ES-I3 (cell line): ENCODE data around the gene TSPAN18.

Experiments
- H3K36me3 ChIP-seq: 2 replicates; pipeline ENCODE4 v1.6.1; 2013; ENCODE audit warnings: mild to moderate bottlenecking, low read length, control low read depth, moderate library complexity; ENCODE audit not compliant: insufficient read depth
- H3K4me1 ChIP-seq: 2 replicates; pipeline ENCODE4 v1.6.1; 2013; ENCODE audit warnings: mild to moderate bottlenecking, control low read depth, low read length; ENCODE audit not compliant: insufficient read depth
- H3K9ac ChIP-seq: 2 replicates; pipeline ENCODE4 v1.6.1; 2013; ENCODE audit warnings: low read depth, mild to moderate bottlenecking, low read length, moderate library complexity
- H3K9me3 ChIP-seq: 2 replicates; pipeline ENCODE4 v1.6.1; 2013; ENCODE audit warnings: mild to moderate bottlenecking, low read length, moderate library complexity; ENCODE audit not compliant: control insufficient read depth, insufficient read depth

TSPAN18 gene

GRCh38 chr11:44725016-44725685 lies 1.6 kb upstream of the TSPAN18 start:
- no peak overlapping the region for H3K9ac ChIP-seq
- H3K4me1 ChIP-seq: peaks cover 47% of the 10 kb centered on the region
- no peaks in the 10 kb centered on the region for H3K9me3 ChIP-seq
- no peaks in the 10 kb centered on the region for H3K36me3 ChIP-seq

DNA sequence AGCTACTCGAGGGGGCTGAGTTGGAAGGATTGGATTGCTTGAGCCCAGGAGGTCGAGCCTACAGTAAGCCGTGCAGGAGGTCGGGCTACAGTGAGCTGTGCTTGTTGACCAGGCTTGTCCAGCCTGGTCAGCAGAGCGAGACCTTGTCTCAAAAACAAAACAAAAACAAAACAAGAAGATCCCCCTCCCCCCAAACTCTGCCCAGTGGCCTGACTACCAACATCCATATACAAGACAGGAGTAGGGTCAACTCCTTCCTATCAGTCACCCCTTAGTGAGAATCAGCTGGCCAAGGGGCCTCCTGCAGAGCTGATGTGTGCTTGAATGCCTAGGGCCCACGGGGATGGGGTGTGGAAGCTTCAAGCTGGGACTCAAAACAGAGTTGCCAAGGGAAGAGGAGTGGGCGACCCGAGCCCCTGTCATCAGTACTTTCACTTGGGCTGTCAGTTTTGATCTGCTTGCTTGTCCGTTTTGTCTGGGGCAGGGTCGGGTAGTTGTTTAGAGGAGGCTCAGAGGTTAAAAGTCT lies 942 bp upstream of the TSPAN18 start:
- H3K9ac ChIP-seq: peak overlapping the region; percentile 81; the same call in 1 of the 2 replicates
- H3K9me3 ChIP-seq: no peaks in the 10 kb centered on the region
- no peaks in the 10 kb centered on the region for H3K36me3 ChIP-seq
- peaks cover 48% of the 10 kb centered on the region for H3K4me1 ChIP-seq

DNA sequence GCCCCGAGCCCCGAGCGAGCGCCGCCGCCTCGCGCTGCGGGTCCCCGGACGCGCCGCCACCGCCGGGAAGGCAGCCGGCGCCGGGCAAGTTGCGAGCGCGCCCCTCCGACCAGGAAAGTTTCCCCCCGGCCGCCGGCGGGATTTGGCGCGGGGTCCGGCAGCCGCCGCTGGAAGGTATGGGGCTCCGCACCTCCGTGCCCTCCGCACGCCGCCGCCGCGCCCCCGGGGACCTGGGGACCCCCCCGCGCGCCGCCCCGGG lies 281 bp downstream of the TSPAN18 start:
- Histone ChIP-seq H3K9ac (peak overlapping the region; percentile 71; the same call in 1 of the 2 replicates), H3K4me1 (peaks cover 40% of the 10 kb centered on the region), H3K36me3 (no peaks in the 10 kb centered on the region), H3K9me3 (no peaks in the 10 kb centered on the region)

DNA sequence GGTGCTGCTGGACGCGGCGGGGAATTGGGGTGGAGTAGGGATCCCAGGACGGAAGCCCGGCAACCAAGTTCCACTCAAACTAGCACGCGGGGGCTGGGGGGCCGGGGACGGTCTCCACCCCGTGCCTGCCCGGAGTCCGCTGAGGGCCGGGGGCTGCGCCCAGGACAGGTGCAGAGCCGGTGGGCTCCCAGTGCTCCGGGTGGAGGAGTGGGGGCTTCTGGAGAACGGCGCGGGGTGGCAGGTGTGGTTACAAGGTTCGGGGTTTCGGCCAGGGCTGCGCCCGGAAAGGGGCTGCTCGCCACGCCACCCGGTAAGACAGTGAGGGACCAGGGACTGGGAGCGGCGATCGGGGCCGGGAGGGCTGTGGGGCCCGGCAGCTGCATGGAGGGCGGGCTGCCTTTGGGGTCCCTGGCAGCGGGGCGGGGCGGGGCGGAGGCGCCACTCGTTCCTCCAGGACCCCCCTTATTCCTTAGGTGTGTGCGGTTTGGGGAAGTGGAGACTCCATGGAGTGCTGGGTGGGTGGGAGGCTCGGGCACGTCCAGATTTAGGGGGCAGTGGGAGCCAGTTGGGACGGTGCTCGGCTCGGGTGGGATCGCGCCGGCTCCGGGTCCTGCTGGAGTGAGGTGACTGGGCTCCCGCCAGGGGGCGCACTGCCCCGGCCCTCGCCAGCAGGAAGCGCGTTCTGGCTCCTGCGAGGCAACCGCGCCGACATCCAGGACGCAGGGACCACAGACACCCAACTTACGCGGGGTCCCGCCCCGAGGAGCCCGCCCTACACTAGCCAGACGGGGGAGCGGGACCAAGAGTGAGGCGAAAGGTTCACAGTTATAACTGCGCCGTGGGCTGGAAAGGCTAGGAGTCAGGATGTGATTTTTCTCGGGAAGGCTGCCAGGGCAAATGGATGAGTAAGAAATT lies 868 bp downstream of the TSPAN18 start:
- no peaks in the 10 kb centered on the region for H3K36me3 ChIP-seq
- peak overlapping the region; percentile 71 for H3K9ac ChIP-seq
- peaks cover 40% of the 10 kb centered on the region for H3K4me1 ChIP-seq
- H3K9me3 ChIP-seq: no peaks in the 10 kb centered on the region

DNA sequence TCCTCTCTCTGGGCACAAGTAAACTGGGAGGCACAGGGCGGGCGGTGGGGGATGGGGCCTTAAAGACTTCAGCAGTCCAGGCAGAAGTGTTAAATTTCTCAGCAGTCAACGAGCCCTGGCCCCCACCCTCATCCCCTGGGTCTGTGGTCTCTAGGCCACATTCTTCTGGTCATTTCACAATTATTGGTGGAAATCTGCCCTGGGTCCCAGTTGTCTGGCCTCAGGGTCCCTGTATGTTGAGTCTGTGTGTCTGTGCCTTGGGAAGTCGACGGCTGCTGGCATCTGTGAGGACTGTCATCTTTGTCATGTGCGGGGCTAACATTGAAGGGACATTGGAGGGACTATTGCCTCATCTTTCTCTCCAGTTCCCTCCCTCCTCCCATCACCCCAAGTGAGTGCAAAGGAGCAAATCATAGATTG lies 1.7 kb downstream of the TSPAN18 start:
- Histone ChIP-seq H3K9me3 (no peaks in the 10 kb centered on the region), H3K4me1 (peaks cover 43% of the 10 kb centered on the region), H3K9ac (peak overlapping the region; percentile 71; the same call in 1 of the 2 replicates), H3K36me3 (no peaks in the 10 kb centered on the region)

DNA sequence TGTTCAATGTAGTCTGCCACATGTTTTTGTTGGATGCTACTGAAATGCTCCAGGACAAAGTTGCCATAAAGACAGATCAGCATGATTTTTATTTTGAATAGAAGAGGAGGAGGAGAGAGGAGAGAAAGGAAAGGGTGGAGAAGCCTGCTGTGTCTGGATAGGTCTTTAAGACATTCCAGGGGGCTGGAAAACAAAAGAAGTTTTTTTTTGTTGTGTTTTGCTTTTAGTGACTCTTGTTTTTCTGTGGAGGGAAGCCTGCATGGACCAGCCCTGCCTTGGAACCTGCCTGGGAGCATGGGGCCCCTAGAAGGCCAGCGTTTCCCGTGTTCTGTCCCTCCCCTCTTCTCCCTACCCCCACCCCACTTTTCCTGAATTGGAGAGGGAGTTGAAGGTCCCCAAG lies 2.3 kb downstream of the TSPAN18 start:
- Histone ChIP-seq H3K4me1 (peaks cover 45% of the 10 kb centered on the region), H3K36me3 (no peaks in the 10 kb centered on the region), H3K9me3 (no peaks in the 10 kb centered on the region), H3K9ac (no peak overlapping the region)

GRCh38 chr11:44729713-44730112 lies 3.0 kb downstream of the TSPAN18 start:
- no peak overlapping the region for H3K9ac ChIP-seq
- peaks cover 43% of the 10 kb centered on the region for H3K4me1 ChIP-seq
- no peaks in the 10 kb centered on the region for H3K36me3 ChIP-seq

GRCh38 chr11:44730775-44731174 lies 4.0 kb downstream of the TSPAN18 start:
- Histone ChIP-seq H3K36me3 (no peaks in the 10 kb centered on the region), H3K9ac (no peak overlapping the region), H3K9me3 (no peaks in the 10 kb centered on the region), H3K4me1 (peaks cover 36% of the 10 kb centered on the region)

More at GRCh38 chr11:44729713-44730112, 3.0 kb downstream of the TSPAN18 start:
- H3K9me3 ChIP-seq: no peaks in the 10 kb centered on the region

GRCh38 chr11:44731685-44732430 lies 5.1 kb downstream of the TSPAN18 start:
- no peaks in the 10 kb centered on the region for H3K36me3 ChIP-seq
- no peak overlapping the region for H3K9ac ChIP-seq
- no peaks in the 10 kb centered on the region for H3K9me3 ChIP-seq
- peaks cover 34% of the 10 kb centered on the region for H3K4me1 ChIP-seq

- no peak overlapping the region for H3K9ac ChIP-seq
- no peaks in the 10 kb centered on the region for H3K36me3 ChIP-seq
- no peaks in the 10 kb centered on the region for H3K9me3 ChIP-seq
- peaks cover 39% of the 10 kb centered on the region for H3K4me1 ChIP-seq
Measured at GRCh38 chr11:44732564-44732963, 5.8 kb downstream of the TSPAN18 start.

GRCh38 chr11:44733877-44734276 lies 7.1 kb downstream of the TSPAN18 start:
- Histone ChIP-seq H3K36me3 (no peaks in the 10 kb centered on the region), H3K9me3 (no peaks in the 10 kb centered on the region), H3K9ac (no peak overlapping the region), H3K4me1 (peaks cover 32% of the 10 kb centered on the region)

- no peak overlapping the region for H3K9ac ChIP-seq
- peaks cover 22% of the 10 kb centered on the region for H3K4me1 ChIP-seq
- no peaks in the 10 kb centered on the region for H3K9me3 ChIP-seq
- no peaks in the 10 kb centered on the region for H3K36me3 ChIP-seq
Measured at GRCh38 chr11:44734843-44735381, 8.2 kb downstream of the TSPAN18 start.

DNA sequence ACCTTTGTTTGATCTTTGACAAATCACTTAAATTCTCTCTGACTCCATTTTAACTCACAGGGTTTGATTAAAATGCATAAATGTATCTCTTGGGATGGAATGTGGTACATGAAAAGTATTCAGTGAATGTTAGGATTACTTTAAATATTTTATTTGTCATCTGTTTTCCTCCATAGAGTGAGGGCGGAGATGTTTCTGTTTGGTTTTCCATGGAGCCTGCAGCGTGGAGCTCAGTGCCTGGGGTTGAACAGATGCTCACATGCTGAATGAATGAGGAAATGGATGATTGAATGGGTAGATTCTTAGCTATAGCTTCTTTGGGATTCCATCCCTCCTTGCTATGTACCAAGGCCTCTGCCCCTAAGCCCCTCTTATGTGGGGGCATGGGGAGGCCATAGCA lies 10.0 kb downstream of the TSPAN18 start:
- Histone ChIP-seq H3K4me1 (peaks cover 31% of the 10 kb centered on the region), H3K9me3 (no peaks in the 10 kb centered on the region), H3K36me3 (no peaks in the 10 kb centered on the region), H3K9ac (no peak overlapping the region)
